IMR-90 (cell line): ENCODE measurements around the gene NMNAT3. TPM values are rescaled to one million over a fixed set of nuclear protein-coding genes. Genes with fewer than 3 reads are reported as not detected.

Experiments used
- ATAC-seq: fragments of 200-7000 bp; cut with Tn5 transposase; 2 replicates; pipeline ENCODE4 v1.9.1; 2020; ENCODE audit warnings: low read depth, mild to moderate bottlenecking, moderate library complexity
- BruUV-seq: library from RNA; stranded (reverse); fragments of 400-500 nt; replicated peaks from 2 replicates; lab custom pipeline; 2021; lab: Mats Ljungman, UMichigan
- CTCF ChIA-PET: fragments of 300-600 bp; formaldehyde crosslinking; extraction: SDS; loops from one replicate; lab custom pipeline; 2021; ENCODE audit warnings: antibody characterized with exemption; lab: Yijun Ruan, JAX
- POLR2A ChIA-PET: fragments of 300-600 bp; sonication (Branson Sonifier 250); formaldehyde crosslinking; loops from one replicate; lab custom pipeline; 2022; ENCODE audit warnings: antibody characterized with exemption; ENCODE audit not compliant: unreplicated experiment; lab: Charles Lee
- DNase-seq: peaks from one replicate; pipeline ENCODE4 v3.0.0; 2013
- H2AFZ ChIP-seq: replicated peaks from 2 replicates; pipeline ENCODE3; 2013; ENCODE audit warnings: low read length, mild to moderate bottlenecking; ENCODE audit not compliant: poor library complexity
- H2AK5ac ChIP-seq: 2 replicates; pipeline ENCODE4 v1.6.1; 2013; ENCODE audit warnings: low read depth, low read length, inconsistent platforms
- H2AK9ac ChIP-seq: replicated peaks from 2 replicates; pipeline ENCODE3; 2013; ENCODE audit warnings: mild to moderate bottlenecking, low read depth, low read length, moderate library complexity; ENCODE audit not compliant: poor library complexity
- H2BK120ac ChIP-seq: 2 replicates; pipeline ENCODE4 v1.6.1; 2013; ENCODE audit warnings: low read depth, low read length, inconsistent platforms
- H2BK15ac ChIP-seq: 3 replicates; pipeline ENCODE4 v1.6.1; 2013; ENCODE audit warnings: low read depth, low read length, inconsistent platforms
- H2BK20ac ChIP-seq: 2 replicates; pipeline ENCODE4 v1.6.1; 2013; ENCODE audit warnings: low read depth, mild to moderate bottlenecking, inconsistent platforms, low read length, moderate library complexity
- H2BK5ac ChIP-seq: 2 replicates; pipeline ENCODE4 v1.6.1; 2013; ENCODE audit warnings: mild to moderate bottlenecking, low read depth, low read length, inconsistent platforms; ENCODE audit not compliant: poor library complexity, severe bottlenecking
- H3K14ac ChIP-seq: replicated peaks from 2 replicates; pipeline ENCODE4 v1.6.1; 2013; ENCODE audit warnings: low read depth, low read length, inconsistent platforms
- H3K18ac ChIP-seq: 2 replicates; pipeline ENCODE4 v1.6.1; 2013; ENCODE audit warnings: low read depth, low read length, control low read depth
- H3K23ac ChIP-seq: 2 replicates; pipeline ENCODE4 v1.6.1; 2013; ENCODE audit warnings: low read depth, low read length, inconsistent platforms
- H3K27ac ChIP-seq: 2 replicates; pipeline ENCODE4 v1.5.1; 2013; ENCODE audit warnings: mild to moderate bottlenecking, control low read depth, low read length; ENCODE audit not compliant: insufficient read depth
- H3K27me3 ChIP-seq: 2 replicates; pipeline ENCODE4 v1.6.1; 2013; ENCODE audit warnings: low read length; ENCODE audit not compliant: control insufficient read depth, insufficient read depth
- H3K36me3 ChIP-seq: 2 replicates; pipeline ENCODE4 v1.6.1; 2013; ENCODE audit warnings: low read length, mixed read lengths; ENCODE audit not compliant: control insufficient read depth, insufficient read depth
- H3K4ac ChIP-seq: 2 replicates; pipeline ENCODE4 v1.6.1; 2013; ENCODE audit warnings: low read depth, low read length, inconsistent platforms
- H3K4me1 ChIP-seq: 2 replicates; pipeline ENCODE4 v1.6.1; 2013; ENCODE audit warnings: low read length, mixed read lengths; ENCODE audit not compliant: control insufficient read depth, insufficient read depth
- H3K4me2 ChIP-seq: 2 replicates; pipeline ENCODE4 v1.6.1; 2013; ENCODE audit warnings: low read depth, mild to moderate bottlenecking, control low read depth, low read length, moderate library complexity
- H3K4me3 ChIP-seq: 2 replicates; pipeline ENCODE4 v1.5.1; 2013; ENCODE audit warnings: low read depth, mild to moderate bottlenecking, control low read depth, low read length, moderate library complexity; ENCODE audit not compliant: insufficient read depth
- H3K56ac ChIP-seq: 2 replicates; pipeline ENCODE4 v1.6.1; 2013; ENCODE audit warnings: low read length, inconsistent platforms; ENCODE audit not compliant: insufficient read depth; ENCODE audit errors: extremely low read depth
- H3K79me1 ChIP-seq, 2 experiments: 2 replicates each; pipeline ENCODE4 v1.6.1; 2013; ENCODE audit warnings: low read length in 2 of 2, inconsistent platforms in 1 of 2, low read depth in 1 of 2
- H3K9ac ChIP-seq: 2 replicates; pipeline ENCODE4 v1.6.1; 2013; ENCODE audit warnings: low read depth, low read length, control low read depth
- H3K9me1 ChIP-seq: 2 replicates; pipeline ENCODE4 v1.6.1; 2013; ENCODE audit warnings: low read length, inconsistent platforms; ENCODE audit not compliant: insufficient read depth
- H3K9me3 ChIP-seq: 2 replicates; pipeline ENCODE4 v1.6.1; 2013; ENCODE audit warnings: low read length; ENCODE audit not compliant: control insufficient read depth, insufficient read depth
- H4K20me1 ChIP-seq: 2 replicates; pipeline ENCODE4 v1.6.1; 2013; ENCODE audit warnings: low read length, inconsistent platforms; ENCODE audit not compliant: insufficient read depth
- H4K5ac ChIP-seq: 2 replicates; pipeline ENCODE4 v1.6.1; 2013; ENCODE audit warnings: mild to moderate bottlenecking, low read depth, low read length, control low read depth
- H4K8ac ChIP-seq, 2 experiments: 2 replicates each; pipeline ENCODE4 v1.6.1; 2013; ENCODE audit warnings: low read depth in 2 of 2, low read length in 2 of 2, control low read depth in 1 of 2, inconsistent platforms in 1 of 2
- H4K91ac ChIP-seq: 2 replicates; pipeline ENCODE4 v1.6.1; 2013; ENCODE audit warnings: low read depth, low read length, inconsistent platforms; ENCODE audit not compliant: insufficient read depth
- BHLHE40 ChIP-seq: fragments of 150-350 bp; IDR thresholded peaks from 2 replicates; pipeline ENCODE4 v1.6.1; 2016; ENCODE audit warnings: mild to moderate bottlenecking, low read depth, low read length
- CEBPB ChIP-seq: IDR thresholded peaks from 2 replicates; pipeline ENCODE4 v1.6.1; 2012; ENCODE audit warnings: low read depth, low read length, improper control_type of control experiment
- CHD1 ChIP-seq: IDR thresholded peaks from 2 replicates; pipeline ENCODE4 v1.6.1; 2012; ENCODE audit warnings: low read depth, low read length, improper control_type of control experiment
- CTCF ChIP-seq: conservative IDR thresholded peaks from 2 replicates; pipeline ENCODE4 v1.5.1; 2012; ENCODE audit warnings: mild to moderate bottlenecking, low read depth, low read length, improper control_type of control experiment
- ELK1 ChIP-seq: fragments of 150-350 bp; IDR thresholded peaks from 2 replicates; pipeline ENCODE4 v1.6.1; 2016; ENCODE audit warnings: low read depth, mild to moderate bottlenecking, low read length, moderate library complexity, borderline replicate concordance
- FOS ChIP-seq: fragments of 150-350 bp; IDR thresholded peaks from 2 replicates; pipeline ENCODE4 v1.6.1; 2016; ENCODE audit warnings: low read depth, low read length
- MAFK ChIP-seq: IDR thresholded peaks from 2 replicates; pipeline ENCODE4 v1.6.1; 2012; ENCODE audit warnings: low read depth, low read length, improper control_type of control experiment
- MAZ ChIP-seq: IDR thresholded peaks from 2 replicates; pipeline ENCODE4 v1.6.1; 2012; ENCODE audit warnings: low read depth, mild to moderate bottlenecking, low read length, improper control_type of control experiment, moderate library complexity, borderline replicate concordance
- MXI1 ChIP-seq: IDR thresholded peaks from 2 replicates; pipeline ENCODE4 v1.6.1; 2012; ENCODE audit warnings: low read depth, mild to moderate bottlenecking, low read length, moderate library complexity, borderline replicate concordance
- NFE2L2 ChIP-seq: fragments of 150-350 bp; IDR thresholded peaks from 2 replicates; pipeline ENCODE4 v1.6.1; 2016; ENCODE audit warnings: low read depth, mild to moderate bottlenecking, low read length
- POLR2A ChIP-seq: IDR thresholded peaks from 2 replicates; pipeline ENCODE4 v1.6.1; 2012; ENCODE audit warnings: mild to moderate bottlenecking, low read depth, low read length
- RAD21 ChIP-seq: IDR thresholded peaks from 2 replicates; pipeline ENCODE4 v1.6.1; 2012; ENCODE audit warnings: low read length, improper control_type of control experiment
- RCOR1 ChIP-seq: IDR thresholded peaks from 2 replicates; pipeline ENCODE4 v1.6.1; 2012; ENCODE audit warnings: mild to moderate bottlenecking, low read length, improper control_type of control experiment; ENCODE audit not compliant: insufficient replicate concordance
- RFX5 ChIP-seq: IDR thresholded peaks from 2 replicates; pipeline ENCODE4 v1.8.0; 2012; ENCODE audit warnings: low read depth, mild to moderate bottlenecking, low read length, moderate library complexity
- SMC3 ChIP-seq: fragments of 150-350 bp; IDR thresholded peaks from 2 replicates; pipeline ENCODE4 v1.6.1; 2016; ENCODE audit warnings: low read depth, mild to moderate bottlenecking, antibody characterized with exemption, low read length, moderate library complexity
- USF2 ChIP-seq: fragments of 150-350 bp; IDR thresholded peaks from 2 replicates; pipeline ENCODE4 v1.6.1; 2017; ENCODE audit warnings: mild to moderate bottlenecking, antibody characterized with exemption, low read length, low read depth
- WGBS, 2 experiments: methylation state at CpG; one replicate each; pipeline versions ENCODE4 v1.1.5 to v1.1.7; 2013; ENCODE audit warnings: missing lambda C conversion rate in 2 of 2; ENCODE audit not compliant: insufficient read length in 1 of 2; ENCODE audit errors: extremely low coverage in 2 of 2; 5-methylcytosine and 5-hydroxymethylcytosine counted together
- dilution Hi-C: fragments of 300-500 bp; cut with HindIII; formaldehyde crosslinking; loops from one replicate; pipeline ENCODE4 v1.14.3; 2018; ENCODE audit warnings: low sequenced_read_pairs; ENCODE audit not compliant: unreplicated experiment
- in situ Hi-C: fragments of 300-500 bp; cut with MboI; formaldehyde crosslinking; loops from 3 replicates; pipeline ENCODE4 v1.14.3; 2019; ENCODE audit warnings: low sequenced_read_pairs, inconsistent platforms, mixed read lengths
- intact Hi-C: fragments of 100-400 bp; cut with micrococcal nuclease; formaldehyde crosslinking; loops from 2 replicates; pipeline ENCODE4 v1.10.0; 2022
- polyA plus RNA-seq, 3 experiments: library from polyadenylated mRNA; depleted of rRNA; stranded (reverse); fragments of >200 nt; gene quantifications; 2 replicates each; pipeline ENCODE4 v1.2.3, GENCODE V29; 2012; ENCODE audit warnings: low replicate concordance in 1 of 3
- total RNA-seq: library from RNA; depleted of rRNA; stranded (reverse); fragments of >200 nt; gene quantifications from 2 replicates; pipeline ENCODE4 v1.2.3, GENCODE V29; 2012

Gene NMNAT3
- total and polyA plus RNA-seq, 2 of the 4 experiments (the other 2 are of a cell fraction), result 0.12 to 0.36 TPM

- dilution Hi-C loops, result no loop called here
- Histone ChIP-seq H3K79me1 (no peaks in the 10 kb centered on the region), H2AK9ac (no peak overlapping the region), H3K4me1 (no peaks in the 10 kb centered on the region), H2AK5ac (no peak overlapping the region), H2BK120ac (no peak overlapping the region), H3K18ac (no peak overlapping the region), H3K4ac (no peak overlapping the region), H3K4me2 (no peak overlapping the region), H3K9me3 (no peaks in the 10 kb centered on the region), H2BK5ac (no peak overlapping the region), H4K8ac (no peak overlapping the region), H3K9me1 (no peaks in the 10 kb centered on the region), H3K9ac (no peak overlapping the region), H3K56ac (no peak overlapping the region), H4K20me1 (no peaks in the 10 kb centered on the region), H3K23ac (no peak overlapping the region), H3K27me3 (no peaks in the 10 kb centered on the region), H3K4me3 (no peak overlapping the region), H4K5ac (no peak overlapping the region), H2BK20ac (no peak overlapping the region), H2AFZ (no peak overlapping the region), H3K36me3 (no peaks in the 10 kb centered on the region), H2BK15ac (no peak overlapping the region), H4K91ac (no peak overlapping the region), H3K14ac (no peak overlapping the region), H3K27ac (no peak overlapping the region)
- intact Hi-C loops, result no loop called here
- no TSS peak for BruUV-seq
- ATAC-seq (no peak), DNase-seq (no peak)
- TF ChIP-seq BHLHE40 (no peak), ELK1 (no peak), RAD21 (no peak), RCOR1 (no peak), CEBPB (no peak), FOS (no peak), CHD1 (no peak), CTCF (no peak), SMC3 (no peak), NFE2L2 (no peak), MXI1 (no peak), MAFK (no peak), USF2 (no peak), RFX5 (no peak), POLR2A (no peak), MAZ (no peak)
- no CpG with 5 or more reads among the region's 5 CpGs for WGBS, 2 experiments
- in situ Hi-C loops, result no loop called here
- CTCF ChIA-PET, result no interaction called here
- POLR2A ChIA-PET, result no interaction called here
These were observed 76.4 kb downstream of the NMNAT3 start for GRCh38 chr3:139601191-139601961.
